Natural killer cell treated with Interleukin-12 subunit alpha and Interleukin-12 subunit beta and Interleukin-15 and Interleukin-18, amount 100 ng/mL, for 72 hours (primary cell): ENCODE results near the gene PTPN7. TPM values are rescaled to one million over a fixed set of nuclear protein-coding genes. Genes with fewer than 3 reads are reported as not detected.
"Not testable (repeated sequence)": the region's sequence is repeated elsewhere in the genome, so short reads cannot be mapped to it uniquely, and the experiment has no call there.

Experiments
- ATAC-seq, 2 donors: fragments of 150-1000 bp; cut with Tn5 transposase in 1 of 2; sonication (Bioruptor Pico), chemical (Tn5 transposase) in 1 of 2; 2 replicates each; pipeline ENCODE4 v1.10.0; 2021
- DNase-seq: peaks from one replicate; pipeline ENCODE4 v3.0.0; 2022; ENCODE audit warnings: low spot score
- H3K27ac Mint-ChIP-seq, 2 donors: 1 replicate in 1 of 2; 2 replicates in 1 of 2; pipeline ENCODE4 v1.8.0; 2022; ENCODE audit warnings: mixed read lengths in 2 of 2, mild to moderate bottlenecking in 1 of 2, moderate library complexity in 1 of 2
- H3K27me3 Mint-ChIP-seq, 2 donors: 1 replicate in 1 of 2; 2 replicates in 1 of 2; pipeline ENCODE4 v1.8.0; 2022; ENCODE audit warnings: mixed read lengths in 2 of 2
- H3K36me3 Mint-ChIP-seq: one replicate; pipeline ENCODE4 v1.8.0; 2022; ENCODE audit warnings: mixed read lengths
- H3K4me1 Mint-ChIP-seq, 2 donors: 1 replicate in 1 of 2; 2 replicates in 1 of 2; pipeline ENCODE4 v1.8.0; 2022; ENCODE audit warnings: low read depth in 2 of 2, mixed read lengths in 2 of 2, mild to moderate bottlenecking in 1 of 2
- H3K4me3 Mint-ChIP-seq: one replicate; pipeline ENCODE4 v1.8.0; 2022; ENCODE audit warnings: mixed read lengths
- H3K9me3 Mint-ChIP-seq: 2 replicates; pipeline ENCODE4 v1.8.0; 2022; ENCODE audit warnings: mixed read lengths
- total RNA-seq, 2 donors: library from RNA; stranded (reverse); gene quantifications; one replicate each; pipeline ENCODE4 v1.2.3, GENCODE V29; 2022

Gene PTPN7
- total RNA-seq, 2 donors from 2014 or later, result 227 to 312 TPM

- Mint-ChIP-seq H3K27ac (no peak overlapping the region), H3K4me1 (peaks cover 7 to 12% of the 10 kb centered on the region in 2 donors), H3K9me3 (no peaks in the 10 kb centered on the region), H3K36me3 (no peaks in the 10 kb centered on the region), H3K27me3 (peaks cover 0 to 7% of the 10 kb centered on the region in 2 donors), H3K4me3 (no peak overlapping the region)
- DNase-seq (peak; percentile 82), ATAC-seq (peak; percentile 69 to 78)
These were observed 24.5 kb upstream of the PTPN7 start for GRCh38 chr1:202184750-202185460.

- Mint-ChIP-seq H3K4me1 (peaks cover 7 to 12% of the 10 kb centered on the region in 2 donors), H3K9me3 (no peaks in the 10 kb centered on the region), H3K4me3 (no peak overlapping the region), H3K27me3 (peaks cover 0 to 7% of the 10 kb centered on the region in 2 donors), H3K36me3 (no peaks in the 10 kb centered on the region), H3K27ac (no peak overlapping the region)
- DNase-seq (no peak), ATAC-seq (no peak)
These were observed 21.9 kb upstream of the PTPN7 start for GRCh38 chr1:202182040-202182877.

GRCh38 chr1:202181586-202181985 lies 21.2 kb upstream of the PTPN7 start:
- DNase-seq (no peak), ATAC-seq (no peak)
- peaks cover 0 to 7% of the 10 kb centered on the region in 2 donors for H3K27me3 Mint-ChIP-seq
- no peak overlapping the region for H3K4me3 Mint-ChIP-seq
- H3K27ac Mint-ChIP-seq, result no peak overlapping the region
- H3K4me1 Mint-ChIP-seq, result peaks cover 7 to 12% of the 10 kb centered on the region in 2 donors
- H3K36me3 Mint-ChIP-seq, result no peaks in the 10 kb centered on the region
- no peaks in the 10 kb centered on the region for H3K9me3 Mint-ChIP-seq

- H3K27ac Mint-ChIP-seq, H3K4me3 Mint-ChIP-seq, H3K9me3 Mint-ChIP-seq, H3K27me3 Mint-ChIP-seq, H3K36me3 Mint-ChIP-seq, ATAC-seq, DNase-seq: not testable (repeated sequence)
- peaks cover 7 to 12% of the 10 kb centered on the region in 2 donors for H3K4me1 Mint-ChIP-seq
These were observed 20.3 kb upstream of the PTPN7 start for GRCh38 chr1:202180751-202181139.

- ATAC-seq (no peak), DNase-seq (no peak)
- Mint-ChIP-seq H3K27ac (no peak overlapping the region), H3K4me1 (peaks cover 7 to 12% of the 10 kb centered on the region in 2 donors), H3K4me3 (no peak overlapping the region), H3K36me3 (no peaks in the 10 kb centered on the region), H3K9me3 (no peaks in the 10 kb centered on the region), H3K27me3 (peaks cover 0 to 7% of the 10 kb centered on the region in 2 donors)
These were observed 19.7 kb upstream of the PTPN7 start for GRCh38 chr1:202179828-202180750.

- Mint-ChIP-seq H3K36me3 (no peaks in the 10 kb centered on the region), H3K27me3 (no peaks in the 10 kb centered on the region), H3K4me1 (no peaks in the 10 kb centered on the region), H3K27ac (no peak overlapping the region), H3K9me3 (no peaks in the 10 kb centered on the region), H3K4me3 (no peak overlapping the region)
- DNase-seq (no peak), ATAC-seq (no peak)
These were observed 16.8 kb upstream of the PTPN7 start for GRCh38 chr1:202176949-202177927.

- no peaks in the 10 kb centered on the region for H3K4me1 Mint-ChIP-seq
- no peak overlapping the region for H3K27ac Mint-ChIP-seq
- ATAC-seq, result no peak
These were observed 13.6 kb upstream of the PTPN7 start for GRCh38 chr1:202173993-202174392.

GRCh38 chr1:202172015-202172355 lies 11.6 kb upstream of the PTPN7 start:
- H3K36me3 Mint-ChIP-seq, result no peaks in the 10 kb centered on the region
- H3K4me1 Mint-ChIP-seq, result no peaks in the 10 kb centered on the region
- H3K4me3 Mint-ChIP-seq, result no peak overlapping the region
- H3K27ac Mint-ChIP-seq, result no peak overlapping the region
- no peak for DNase-seq
- H3K27me3 Mint-ChIP-seq, result no peaks in the 10 kb centered on the region
- H3K9me3 Mint-ChIP-seq, result no peaks in the 10 kb centered on the region
- peak; percentile 22 to 34 for ATAC-seq

More at GRCh38 chr1:202173993-202174392, 13.6 kb upstream of the PTPN7 start:
- H3K36me3 Mint-ChIP-seq, result no peaks in the 10 kb centered on the region
- no peaks in the 10 kb centered on the region for H3K9me3 Mint-ChIP-seq
- no peaks in the 10 kb centered on the region for H3K27me3 Mint-ChIP-seq
- no peak for DNase-seq
- H3K4me3 Mint-ChIP-seq, result no peak overlapping the region

- peaks cover 0 to 4% of the 10 kb centered on the region in 2 donors for H3K4me1 Mint-ChIP-seq
- H3K27ac Mint-ChIP-seq, result no peak overlapping the region
- ATAC-seq (peak; percentile 17 to 32), DNase-seq (no peak)
- no peaks in the 10 kb centered on the region for H3K36me3 Mint-ChIP-seq
- no peaks in the 10 kb centered on the region for H3K27me3 Mint-ChIP-seq
- no peak overlapping the region for H3K4me3 Mint-ChIP-seq
- H3K9me3 Mint-ChIP-seq, result no peaks in the 10 kb centered on the region
These were observed 11.1 kb upstream of the PTPN7 start for GRCh38 chr1:202171292-202172014.

- ATAC-seq, result no peak
- Mint-ChIP-seq H3K27me3 (no peaks in the 10 kb centered on the region), H3K4me3 (no peak overlapping the region), H3K9me3 (no peaks in the 10 kb centered on the region), H3K4me1 (peaks cover 0 to 5% of the 10 kb centered on the region in 2 donors), H3K36me3 (no peaks in the 10 kb centered on the region), H3K27ac (no peak overlapping the region)
- DNase-seq, result no peak
These were observed 10.3 kb upstream of the PTPN7 start for GRCh38 chr1:202170726-202171125.

- ATAC-seq, result no peak
- H3K27me3 Mint-ChIP-seq, result no peaks in the 10 kb centered on the region
- H3K27ac Mint-ChIP-seq, result peak overlapping the region in 1 of 2 donors; percentile 61
These were observed 8.5 kb upstream of the PTPN7 start for GRCh38 chr1:202168861-202169260.

GRCh38 chr1:202167708-202168415 lies 7.5 kb upstream of the PTPN7 start:
- Mint-ChIP-seq H3K4me1 (peaks cover 13 to 23% of the 10 kb centered on the region in 2 donors), H3K27me3 (no peaks in the 10 kb centered on the region), H3K27ac (peak overlapping the region in 1 of 2 donors; percentile 61), H3K9me3 (no peaks in the 10 kb centered on the region), H3K36me3 (no peaks in the 10 kb centered on the region), H3K4me3 (no peak overlapping the region)
- DNase-seq (no peak), ATAC-seq (no peak)

More at GRCh38 chr1:202168861-202169260, 8.5 kb upstream of the PTPN7 start:
- DNase-seq, result no peak
- Mint-ChIP-seq H3K4me1 (peaks cover 9 to 15% of the 10 kb centered on the region in 2 donors), H3K36me3 (no peaks in the 10 kb centered on the region), H3K9me3 (no peaks in the 10 kb centered on the region), H3K4me3 (no peak overlapping the region)
